HUES48 (cell line): ENCODE measurements around the gene RPA1.

Source experiments
- H3K27ac ChIP-seq: one replicate; pipeline ENCODE4 v1.7.0; 2013; ENCODE audit warnings: low read depth, low read length, inconsistent platforms
- H3K27me3 ChIP-seq: 2 replicates; pipeline ENCODE4 v1.6.1; 2013; ENCODE audit warnings: mild to moderate bottlenecking, low read length; ENCODE audit not compliant: control insufficient read depth, insufficient read depth
- H3K36me3 ChIP-seq: 2 replicates; pipeline ENCODE4 v1.6.1; 2013; ENCODE audit warnings: low read length; ENCODE audit not compliant: control insufficient read depth, insufficient read depth
- H3K4me1 ChIP-seq: 2 replicates; pipeline ENCODE4 v1.6.1; 2013; ENCODE audit warnings: mild to moderate bottlenecking, low read length; ENCODE audit not compliant: control insufficient read depth, insufficient read depth
- H3K4me3 ChIP-seq: 2 replicates; pipeline ENCODE4 v1.5.1; 2013; ENCODE audit warnings: mild to moderate bottlenecking, low read depth, low read length
- H3K9ac ChIP-seq: 2 replicates; pipeline ENCODE4 v1.6.1; 2013; ENCODE audit warnings: mild to moderate bottlenecking, low read depth, low read length, moderate library complexity
- H3K9me3 ChIP-seq: 2 replicates; pipeline ENCODE4 v1.6.1; 2013; ENCODE audit warnings: low read length; ENCODE audit not compliant: control insufficient read depth, insufficient read depth

RPA1 gene

DNA sequence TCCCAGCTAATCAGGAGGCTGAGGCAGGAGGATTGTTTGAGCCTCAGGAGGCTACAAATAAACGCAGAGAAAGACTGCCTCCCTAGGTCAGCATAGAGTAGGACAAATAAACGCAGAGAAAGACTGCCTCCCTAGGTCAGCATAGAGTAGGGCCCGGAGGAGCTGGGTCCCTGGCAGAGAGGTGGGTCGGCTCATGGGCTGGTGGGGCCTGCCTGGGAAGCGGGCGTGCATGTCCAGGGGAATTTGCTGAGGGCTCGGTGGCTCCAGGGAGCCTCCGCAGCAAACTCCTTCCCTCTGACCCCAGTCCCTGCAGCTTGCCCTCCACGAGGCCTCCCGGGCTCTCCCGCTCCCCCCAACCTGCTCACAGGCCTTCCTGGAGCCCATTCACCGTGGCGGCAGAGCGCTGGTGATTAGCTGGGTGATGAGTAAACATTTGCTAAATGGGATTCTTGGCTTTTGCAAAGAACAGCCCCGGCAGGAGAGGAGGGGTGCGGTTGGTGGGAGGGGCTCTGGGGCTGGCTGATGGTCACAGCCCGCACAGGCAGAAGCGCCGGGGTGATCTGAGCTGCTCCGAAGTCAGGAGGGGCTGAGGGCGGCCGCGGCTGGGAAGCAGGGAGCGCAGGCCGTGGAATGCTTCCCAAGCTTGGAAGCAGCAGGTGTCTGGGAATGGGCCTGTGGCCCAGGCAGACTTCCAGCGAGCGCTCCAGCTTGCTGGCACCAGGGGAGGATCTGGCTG is 102.2 kb downstream of the RPA1 start:
- no peaks in the 10 kb centered on the region for H3K36me3 ChIP-seq
- no peak overlapping the region; the same call in 1 of the 2 replicates for H3K4me3 ChIP-seq

DNA sequence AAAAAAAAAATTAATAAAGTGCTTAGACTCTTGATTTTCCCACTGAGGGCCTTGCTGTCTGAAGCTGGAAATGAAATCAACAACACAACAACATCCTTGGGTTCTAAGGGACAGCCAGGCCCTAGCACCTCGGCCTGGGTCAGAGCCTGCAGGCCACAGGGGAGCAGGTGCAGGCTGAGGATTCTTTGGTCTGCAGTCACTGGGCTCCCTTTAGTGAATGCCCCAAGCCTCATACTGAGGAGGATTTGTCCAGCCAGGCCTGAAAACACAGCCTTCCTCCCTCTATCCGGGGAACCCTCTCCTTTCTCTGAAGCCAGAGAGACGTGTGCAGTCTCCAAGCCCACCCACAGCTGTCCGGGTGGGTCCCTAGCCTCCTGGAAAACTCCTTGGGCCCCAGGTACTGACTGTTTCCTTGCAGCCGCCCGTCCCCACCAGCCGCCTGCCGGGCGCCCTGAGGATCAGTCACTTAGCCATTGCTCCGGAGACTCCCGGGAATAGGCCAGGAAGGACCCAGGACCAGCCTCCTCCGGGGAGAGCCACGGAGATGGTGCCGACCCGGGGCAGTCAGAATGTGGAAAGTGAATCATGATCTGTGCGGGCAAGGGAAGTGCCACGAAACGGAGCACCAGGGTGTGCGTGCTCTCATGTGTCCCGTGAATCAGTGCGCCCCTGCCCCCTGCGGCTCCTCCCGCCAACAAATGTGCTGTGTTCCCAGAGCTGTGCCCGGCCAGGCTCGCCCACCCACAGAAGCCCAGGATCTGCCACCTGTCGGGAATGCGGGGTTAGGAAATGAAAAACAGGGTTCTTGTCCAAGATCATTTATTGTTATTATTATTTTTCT is 104.3 kb downstream of the RPA1 start:
- H3K4me3 ChIP-seq: no peak overlapping the region

More for the DNA sequence above, 102.2 kb downstream of the RPA1 start:
- no peaks in the 10 kb centered on the region for H3K4me1 ChIP-seq
- H3K27me3 ChIP-seq: peaks cover 6% of the 10 kb centered on the region
- H3K9me3 ChIP-seq: no peaks in the 10 kb centered on the region
- no peak overlapping the region for H3K27ac ChIP-seq
- no peak overlapping the region for H3K9ac ChIP-seq

DNA sequence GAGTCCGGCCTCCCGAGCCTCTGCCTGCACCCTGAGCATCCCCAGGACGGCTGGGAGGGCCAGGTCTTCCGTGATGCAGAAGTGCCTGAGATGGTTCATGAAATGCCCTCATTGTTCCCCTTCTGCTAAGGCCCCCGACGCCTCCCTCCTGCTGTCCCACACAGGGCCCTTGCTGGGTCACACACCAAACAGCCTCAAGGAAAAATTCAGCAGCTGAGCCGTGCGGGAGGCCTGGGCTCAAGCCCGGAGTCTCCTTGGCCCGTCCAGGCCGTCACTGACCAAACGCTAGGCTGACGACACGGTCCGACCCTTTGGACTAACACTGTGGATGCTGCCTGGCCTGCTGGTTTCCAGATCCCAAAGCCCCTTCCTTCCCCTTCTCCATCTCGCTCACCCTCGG is 105.1 kb downstream of the RPA1 start:
- no peaks in the 10 kb centered on the region for H3K9me3 ChIP-seq
- no peak overlapping the region for H3K4me3 ChIP-seq
- no peaks in the 10 kb centered on the region for H3K4me1 ChIP-seq
- no peak overlapping the region for H3K9ac ChIP-seq
- H3K36me3 ChIP-seq: no peaks in the 10 kb centered on the region
- H3K27me3 ChIP-seq: peaks cover 6% of the 10 kb centered on the region
- H3K27ac ChIP-seq: no peak overlapping the region

More for the DNA sequence above, 104.3 kb downstream of the RPA1 start:
- H3K9ac ChIP-seq: no peak overlapping the region
- peaks cover 6% of the 10 kb centered on the region for H3K27me3 ChIP-seq
- no peak overlapping the region for H3K27ac ChIP-seq
- no peaks in the 10 kb centered on the region for H3K9me3 ChIP-seq
- H3K4me1 ChIP-seq: no peaks in the 10 kb centered on the region
- no peaks in the 10 kb centered on the region for H3K36me3 ChIP-seq

DNA sequence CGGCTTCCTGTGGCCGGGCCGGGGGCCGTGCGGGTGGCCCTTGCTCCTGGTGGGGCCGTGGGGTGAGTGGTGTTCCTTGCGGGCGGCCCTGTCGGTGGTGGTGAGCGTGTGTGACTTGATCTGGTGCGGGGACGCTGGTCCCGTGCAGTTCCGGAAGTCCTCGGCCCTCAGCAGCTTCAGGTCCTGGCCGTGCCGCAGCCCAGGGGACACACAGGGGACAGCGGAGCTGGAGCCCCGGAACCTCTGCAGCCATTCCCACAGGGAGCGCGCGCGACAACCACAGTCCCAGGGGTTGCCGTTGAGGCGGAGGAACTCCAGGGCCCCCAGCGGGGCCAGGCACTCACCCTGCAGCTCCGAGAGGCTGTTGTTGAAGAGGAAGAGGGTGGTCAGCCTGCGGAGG is 107.0 kb downstream of the RPA1 start:
- Histone ChIP-seq H3K9ac (no peak overlapping the region), H3K36me3 (no peaks in the 10 kb centered on the region), H3K4me3 (no peak overlapping the region), H3K27ac (no peak overlapping the region), H3K27me3 (peaks cover 6% of the 10 kb centered on the region), H3K4me1 (no peaks in the 10 kb centered on the region), H3K9me3 (no peaks in the 10 kb centered on the region)

DNA sequence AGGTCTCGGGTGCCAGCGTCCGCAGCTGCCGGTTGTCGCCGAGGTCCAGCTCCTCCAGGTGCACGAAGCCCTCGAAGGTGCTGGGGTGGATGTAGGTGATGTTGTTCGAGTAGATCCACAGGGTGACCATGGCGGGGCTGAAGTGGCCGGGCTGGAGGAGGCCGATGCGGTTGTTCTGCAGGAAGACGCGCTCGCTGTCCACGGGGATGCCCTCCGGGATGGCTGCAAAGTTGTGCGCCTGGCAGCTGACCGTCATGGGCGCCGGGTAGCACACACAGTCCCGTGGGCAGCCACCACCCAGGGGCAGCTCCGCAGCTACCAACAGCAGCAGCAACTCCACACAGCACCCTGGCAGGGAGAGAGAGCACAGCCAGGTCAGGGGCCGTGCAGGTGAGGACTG is 107.7 kb downstream of the RPA1 start:
- no peak overlapping the region for H3K4me3 ChIP-seq
- H3K9ac ChIP-seq: no peak overlapping the region
- H3K27me3 ChIP-seq: peaks cover 6% of the 10 kb centered on the region
- H3K36me3 ChIP-seq: no peaks in the 10 kb centered on the region
- no peaks in the 10 kb centered on the region for H3K4me1 ChIP-seq
- no peaks in the 10 kb centered on the region for H3K9me3 ChIP-seq
- no peak overlapping the region for H3K27ac ChIP-seq

DNA sequence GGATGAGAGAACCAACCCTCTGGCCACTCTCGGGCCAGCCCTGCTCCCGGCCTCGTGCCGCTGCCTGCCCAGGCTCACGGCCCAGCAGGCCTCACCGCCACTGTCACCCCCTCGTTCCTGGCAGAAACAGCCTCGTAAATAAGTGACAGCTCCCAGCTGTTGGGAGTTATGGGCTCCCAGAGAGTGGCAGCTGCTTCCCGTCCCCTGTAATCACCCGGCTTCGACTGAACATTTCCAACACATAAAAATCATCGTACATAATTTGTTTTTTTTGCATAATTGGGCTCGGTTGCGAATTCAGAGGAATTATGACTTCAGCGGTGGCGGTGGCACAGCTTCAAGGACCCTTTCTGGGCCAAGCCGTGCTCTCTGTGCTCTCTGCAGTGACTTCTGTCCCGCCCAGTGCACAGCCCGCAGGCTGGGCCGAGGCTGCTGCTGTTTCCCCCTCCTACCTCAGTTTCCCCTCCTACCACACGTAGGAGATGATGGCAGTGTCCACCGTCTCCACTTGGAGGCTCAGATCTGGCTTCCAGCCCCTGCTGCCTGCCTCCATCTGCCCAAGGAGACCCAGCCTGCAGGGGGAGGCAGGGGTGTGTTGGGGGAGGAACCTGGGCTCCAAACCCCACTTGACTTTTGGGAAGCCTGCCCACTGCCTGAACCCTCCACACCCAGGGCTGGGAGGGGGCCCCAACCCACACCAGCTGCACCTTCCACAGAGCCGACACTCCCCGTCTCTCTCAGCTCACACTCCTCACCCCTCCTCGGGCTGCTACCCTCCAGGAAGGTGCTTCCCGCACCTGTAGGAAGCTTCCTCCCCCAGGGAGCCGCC is 110.4 kb downstream of the RPA1 start:
- Histone ChIP-seq H3K4me3 (no peak overlapping the region), H3K27me3 (no peaks in the 10 kb centered on the region), H3K9ac (no peak overlapping the region), H3K36me3 (no peaks in the 10 kb centered on the region), H3K9me3 (no peaks in the 10 kb centered on the region), H3K4me1 (no peaks in the 10 kb centered on the region), H3K27ac (no peak overlapping the region)

DNA sequence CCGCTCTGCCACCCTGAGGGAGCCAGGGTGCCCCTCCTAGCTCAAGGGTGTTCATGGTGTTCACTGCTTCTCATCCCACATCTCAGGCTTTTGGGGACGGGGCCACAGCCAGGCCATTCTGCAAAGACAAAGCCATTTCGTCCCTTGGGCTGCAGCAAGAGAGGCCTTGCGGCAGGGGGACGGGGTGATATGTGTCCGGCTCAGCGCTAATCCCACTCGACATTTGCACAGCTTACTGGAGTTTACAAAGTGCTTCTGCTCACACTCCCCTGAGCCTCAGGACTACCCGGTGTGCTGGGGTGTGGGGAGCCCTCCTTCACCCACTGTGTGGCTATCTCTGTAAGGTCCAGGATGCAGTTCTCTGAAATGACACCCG is 111.0 kb downstream of the RPA1 start:
- no peaks in the 10 kb centered on the region for H3K36me3 ChIP-seq
- no peak overlapping the region for H3K4me3 ChIP-seq
- H3K27ac ChIP-seq: no peak overlapping the region
- H3K4me1 ChIP-seq: no peaks in the 10 kb centered on the region
- H3K9me3 ChIP-seq: no peaks in the 10 kb centered on the region
- H3K9ac ChIP-seq: no peak overlapping the region
- H3K27me3 ChIP-seq: no peaks in the 10 kb centered on the region

DNA sequence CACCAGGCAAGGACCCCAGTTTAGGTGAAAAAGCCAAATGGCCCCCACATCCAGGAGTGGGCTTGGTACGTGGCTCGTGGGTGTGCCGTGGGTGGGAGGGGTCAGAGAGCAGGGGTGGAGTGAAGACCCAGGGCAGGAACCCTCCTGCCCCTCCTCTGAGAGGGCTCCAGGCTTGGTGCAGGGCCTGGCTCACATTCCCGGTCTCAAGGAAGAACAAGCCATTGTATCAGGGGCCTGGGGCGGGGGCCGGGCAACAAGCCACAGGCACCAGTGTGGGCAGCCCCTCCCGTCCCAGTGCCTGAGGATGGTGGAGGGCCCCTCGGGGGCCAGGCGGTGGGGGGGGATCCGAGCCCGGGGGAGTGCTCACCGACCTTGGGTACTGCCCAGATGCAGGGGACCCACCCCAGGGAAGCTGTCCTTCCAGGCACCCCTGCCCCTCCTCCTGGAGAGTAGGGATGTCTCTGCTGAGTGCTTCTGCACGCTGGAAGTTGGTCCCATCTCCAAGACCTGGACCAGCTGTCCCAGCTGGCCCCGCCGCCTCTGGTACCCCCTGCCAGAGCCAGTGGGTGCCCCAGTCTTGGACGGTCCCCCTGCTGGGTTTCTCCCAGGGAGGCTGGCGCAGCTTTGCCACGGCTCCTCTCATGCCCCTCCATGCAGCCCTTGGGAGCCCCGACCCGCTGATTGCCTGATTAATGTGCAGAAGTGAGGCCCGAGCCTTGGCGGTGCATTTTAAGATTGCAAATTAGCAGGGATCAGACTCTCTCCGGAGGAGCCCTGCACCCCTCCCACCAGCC is 111.7 kb downstream of the RPA1 start:
- H3K9ac ChIP-seq: no peak overlapping the region
- H3K4me3 ChIP-seq: no peak overlapping the region
- H3K9me3 ChIP-seq: no peaks in the 10 kb centered on the region
- no peak overlapping the region for H3K27ac ChIP-seq
- H3K27me3 ChIP-seq: no peaks in the 10 kb centered on the region
- H3K36me3 ChIP-seq: no peaks in the 10 kb centered on the region
- H3K4me1 ChIP-seq: no peaks in the 10 kb centered on the region

DNA sequence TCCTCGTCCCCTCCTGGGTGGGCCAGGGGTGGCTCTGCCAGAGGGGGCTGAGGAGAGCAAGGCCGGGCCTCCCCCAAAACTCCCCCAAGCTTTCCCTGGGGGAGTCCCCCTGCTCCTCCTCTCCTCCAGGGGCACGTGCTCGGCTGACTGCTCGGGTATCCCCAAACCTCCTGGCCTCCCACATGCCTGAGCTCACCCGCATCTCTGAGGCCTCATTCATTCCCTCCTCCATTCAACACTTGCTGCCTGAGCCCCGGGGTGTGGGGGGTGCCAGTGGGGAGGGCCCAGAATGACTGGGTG is 112.2 kb downstream of the RPA1 start:
- no peak overlapping the region for H3K27ac ChIP-seq
- no peaks in the 10 kb centered on the region for H3K36me3 ChIP-seq
- H3K4me3 ChIP-seq: no peak overlapping the region
- no peaks in the 10 kb centered on the region for H3K9me3 ChIP-seq
- H3K4me1 ChIP-seq: no peaks in the 10 kb centered on the region
- H3K27me3 ChIP-seq: no peaks in the 10 kb centered on the region
- H3K9ac ChIP-seq: no peak overlapping the region

DNA sequence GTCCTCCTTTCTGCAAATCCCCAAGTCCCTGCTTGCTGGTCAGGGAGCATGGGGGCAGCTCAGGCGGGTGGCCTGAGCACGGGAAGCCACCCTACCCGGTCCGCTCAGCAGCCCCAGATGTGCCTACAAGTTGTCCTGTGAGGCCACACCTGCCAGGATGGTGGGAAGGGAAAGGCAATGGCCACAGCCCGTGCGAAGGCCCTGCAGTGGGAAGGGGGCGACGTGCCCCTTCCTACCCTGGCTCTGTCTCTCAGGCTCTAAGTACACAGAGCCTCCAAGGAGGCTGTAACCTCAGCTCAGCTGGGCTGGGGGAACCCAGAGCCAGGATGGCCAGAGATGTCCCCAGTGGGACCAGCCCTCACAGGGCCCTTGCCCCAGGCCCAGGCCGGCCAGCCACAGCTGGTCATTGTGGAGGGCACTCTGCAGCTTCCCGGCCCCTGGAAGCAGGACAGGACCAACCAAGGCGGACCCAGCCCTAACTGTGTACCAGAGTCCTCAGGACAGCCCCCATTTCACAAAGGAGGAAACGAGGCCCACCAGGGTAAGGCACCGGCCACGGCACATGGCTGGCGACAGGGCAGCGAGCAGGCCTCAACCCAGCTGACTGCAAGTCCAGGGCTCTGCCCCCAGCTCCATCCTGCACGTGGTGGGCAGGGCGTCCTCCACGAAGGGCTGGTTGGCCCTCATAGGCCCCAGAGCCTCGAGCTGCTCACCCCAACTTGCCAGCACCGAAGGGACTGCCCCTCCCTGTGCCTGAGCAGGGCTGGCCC is 113.0 kb downstream of the RPA1 start:
- H3K36me3 ChIP-seq: no peaks in the 10 kb centered on the region
- no peaks in the 10 kb centered on the region for H3K4me1 ChIP-seq
- H3K9ac ChIP-seq: no peak overlapping the region
- H3K27me3 ChIP-seq: no peaks in the 10 kb centered on the region
- no peak overlapping the region for H3K4me3 ChIP-seq
- H3K9me3 ChIP-seq: no peaks in the 10 kb centered on the region
- H3K27ac ChIP-seq: no peak overlapping the region
